ENCODE data around the gene CYB561A3.

The CYB561A3 gene

GRCh38 chr11:61309739-61310138, 51.9 kb downstream of the CYB561A3 start:
- DNase-seq, result peak; percentile 18

- no peak for DNase-seq
Measured at GRCh38 chr11:61309141-61309540, 52.5 kb downstream of the CYB561A3 start.

GRCh38 chr11:61307354-61307753, 54.3 kb downstream of the CYB561A3 start:
- DNase-seq, result no peak

- no peak for DNase-seq
Measured at GRCh38 chr11:61306221-61306620, 55.5 kb downstream of the CYB561A3 start.

- DNase-seq, result no peak
Measured at GRCh38 chr11:61305417-61305816, 56.3 kb downstream of the CYB561A3 start.

- no peak for DNase-seq
Measured at GRCh38 chr11:61303725-61304124, 58.0 kb downstream of the CYB561A3 start.

GRCh38 chr11:61302550-61302949, 59.1 kb downstream of the CYB561A3 start:
- DNase-seq, result no peak

Measured in stimulated activated CD4-positive, alpha-beta T cell treated with anti-CD3 and anti-CD28 coated beads, Interleukin-1b, Interleukin-23, amount 100 ng/mL, for 48 hours (primary cell).